Nucleus accumbens (tissue), 56 donors: ENCODE data around the gene SNX5.
"Not testable (repeated sequence)": the region's sequence is repeated elsewhere in the genome, so short reads cannot be mapped to it uniquely, and the experiment has no call there.

Source experiments
- DNase-seq, 56 donors: peaks; one replicate each; lab custom pipeline; 2025; lab: John Stamatoyannopoulos, UW

Gene SNX5

DNA sequence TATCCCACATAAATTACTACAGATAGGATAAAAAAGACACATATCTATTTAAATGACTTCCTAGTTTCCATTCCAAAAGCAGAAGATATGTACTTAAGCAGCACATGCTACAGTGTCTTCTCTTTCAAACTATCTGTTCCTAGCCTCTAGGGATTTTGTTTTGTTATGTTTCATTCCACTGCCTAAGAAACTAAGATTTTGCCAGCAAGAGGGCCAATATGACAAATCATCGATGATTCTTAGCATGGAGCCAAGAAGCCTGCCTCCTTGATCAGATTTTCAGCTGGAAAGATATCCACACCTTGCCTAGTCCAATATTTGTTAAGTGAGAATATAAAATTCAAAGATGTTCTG lies 7.0 kb downstream of the SNX5 start:
- no peak for DNase-seq

DNA sequence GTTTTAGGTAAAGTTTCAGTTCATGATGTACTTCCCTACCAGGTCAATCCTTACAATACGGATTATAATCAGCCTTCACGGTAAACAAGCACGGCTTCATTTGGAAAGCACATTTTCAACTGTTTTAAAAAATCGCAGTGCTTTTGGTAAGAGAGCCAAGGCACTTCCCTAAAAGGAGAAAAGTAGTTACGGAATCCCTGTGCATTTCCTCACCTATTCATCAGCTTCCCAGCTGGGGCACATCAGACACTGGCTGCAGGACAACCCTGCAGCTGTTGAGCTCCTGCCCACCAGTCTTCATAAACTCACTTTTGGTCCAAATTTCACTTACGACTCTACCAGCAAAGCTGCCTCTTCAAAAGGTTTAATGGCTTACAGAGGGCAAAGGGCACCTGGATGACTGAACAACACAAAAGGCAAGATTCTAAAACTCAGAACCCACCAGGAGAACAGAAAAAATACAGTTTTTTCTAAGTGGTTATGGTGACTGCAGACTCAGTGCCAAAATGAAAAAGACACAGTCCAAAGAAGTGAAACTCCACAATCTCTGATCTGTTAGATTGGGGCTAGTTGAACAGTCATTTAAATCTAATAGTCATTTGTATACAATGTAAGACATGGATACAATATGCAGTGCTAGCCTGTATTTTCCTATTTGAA lies 7.5 kb downstream of the SNX5 start:
- DNase-seq, result no peak

DNA sequence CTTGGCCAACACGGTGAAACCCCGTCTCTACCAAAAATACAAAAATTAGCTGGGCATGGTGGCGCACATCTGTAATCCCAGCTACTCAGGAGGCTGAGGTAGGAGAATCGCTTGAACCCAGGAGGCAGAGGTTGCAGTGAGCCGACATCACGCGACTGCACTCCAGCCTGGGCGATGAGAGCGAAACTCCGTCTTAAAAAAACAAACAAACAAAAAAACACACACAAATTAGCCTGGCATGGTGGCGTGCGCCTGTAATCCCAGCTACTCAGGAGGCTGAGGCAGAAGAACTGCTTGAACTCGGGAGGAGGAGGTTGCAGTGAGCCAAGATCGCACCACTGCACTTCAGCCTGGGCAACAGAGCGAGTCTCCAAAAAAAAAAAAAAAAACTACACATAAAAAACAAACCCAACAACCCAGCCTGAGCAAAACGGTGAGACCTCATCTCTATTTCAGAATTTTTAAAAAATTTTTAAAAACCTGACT lies 8.2 kb downstream of the SNX5 start:
- not testable (repeated sequence) for DNase-seq

DNA sequence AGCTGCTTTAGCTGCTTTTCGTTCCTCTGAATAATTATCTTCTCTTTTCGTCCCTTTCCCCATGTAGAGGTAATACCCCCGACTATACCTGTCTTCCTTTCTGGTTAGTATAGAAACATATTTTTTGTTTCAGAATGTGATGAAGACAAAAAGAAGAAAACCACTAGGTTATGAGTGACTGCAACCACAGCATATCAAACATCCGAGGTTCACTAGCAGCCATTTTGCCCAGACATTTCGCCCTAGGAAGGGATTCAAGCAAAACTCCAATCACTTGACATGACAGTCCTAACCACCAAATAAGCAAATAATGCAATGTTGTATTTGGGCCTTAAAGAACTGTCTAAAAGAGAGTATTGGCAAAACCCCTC lies 9.4 kb downstream of the SNX5 start:
- DNase-seq, result no peak

DNA sequence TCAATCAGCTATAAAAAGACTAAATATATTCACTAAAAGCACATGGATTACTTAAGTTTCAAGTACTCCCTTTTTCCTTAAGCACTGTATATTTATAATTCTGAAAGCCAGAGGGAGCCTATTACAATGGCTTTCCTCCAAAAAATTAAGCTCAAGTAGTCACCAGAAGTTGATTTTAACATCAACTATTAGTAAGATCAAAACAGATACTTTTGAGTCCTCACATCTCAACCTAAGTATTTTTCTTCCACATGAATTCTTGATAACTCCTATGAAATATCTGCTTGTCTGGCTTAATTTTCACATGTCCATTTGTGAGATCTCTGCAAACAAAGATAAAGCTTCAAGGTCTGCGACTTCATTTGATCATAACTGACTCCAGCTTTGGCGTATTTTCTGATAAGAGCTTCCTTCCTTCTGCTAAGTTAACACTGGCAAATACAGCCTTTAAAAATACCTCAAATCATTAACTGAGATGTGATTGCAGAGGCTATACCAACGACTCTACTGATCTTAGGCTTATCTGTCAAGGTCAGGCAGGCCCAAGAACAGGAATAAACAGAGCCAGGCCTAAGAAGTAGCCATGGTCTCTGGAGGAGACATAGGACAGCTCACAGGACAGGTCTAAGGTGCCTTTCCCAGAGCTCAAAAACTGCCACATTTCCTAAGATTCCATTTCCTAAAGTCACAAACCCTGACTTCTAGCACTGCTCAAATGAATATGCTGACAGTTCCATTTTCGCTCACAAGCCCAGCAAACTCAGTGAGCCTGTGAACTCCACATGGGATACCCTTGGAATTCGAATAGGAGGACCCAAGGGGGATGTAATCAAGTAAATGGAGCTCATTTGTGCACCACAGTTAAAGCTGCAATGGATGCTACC lies 10.0 kb downstream of the SNX5 start:
- no peak for DNase-seq

DNA sequence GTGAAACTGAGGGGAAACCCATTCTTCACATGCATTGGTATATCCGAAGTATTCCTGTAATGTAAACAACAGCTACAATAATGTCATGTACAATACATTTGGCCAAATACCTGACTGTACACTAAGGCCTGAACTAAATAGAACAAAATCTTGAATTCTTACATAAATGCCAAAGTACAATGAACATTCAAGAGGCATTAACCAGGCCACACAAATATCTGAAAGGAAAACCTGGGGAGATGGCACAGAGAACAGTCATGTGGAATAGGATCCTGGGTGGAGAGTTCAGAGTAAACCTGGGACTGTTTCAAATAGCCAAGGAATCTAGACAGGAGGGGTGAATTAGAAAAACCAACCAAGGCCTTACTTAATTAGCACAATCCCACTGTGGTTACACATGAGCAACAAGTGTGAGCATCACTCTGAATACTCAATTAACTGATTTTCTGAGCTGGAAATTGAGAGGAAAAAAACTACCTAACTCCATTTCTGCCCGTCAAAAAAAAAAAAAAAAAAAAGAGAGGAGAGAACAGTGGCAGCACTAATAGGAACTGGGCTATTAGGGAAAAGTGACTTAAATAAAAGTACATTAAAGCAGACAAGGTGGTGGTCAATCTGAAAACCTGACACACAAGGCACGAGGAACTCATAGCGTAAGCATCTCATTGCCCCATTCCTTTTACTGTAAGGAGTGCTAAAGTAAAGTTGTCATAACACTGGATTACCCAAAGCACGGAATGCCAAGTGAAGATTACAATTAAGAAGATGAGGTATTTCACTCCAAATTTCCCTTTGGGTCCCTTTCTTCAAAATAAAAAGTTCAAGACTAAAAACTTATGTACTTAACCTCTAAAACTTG lies 10.9 kb downstream of the SNX5 start:
- DNase-seq, result no peak

DNA sequence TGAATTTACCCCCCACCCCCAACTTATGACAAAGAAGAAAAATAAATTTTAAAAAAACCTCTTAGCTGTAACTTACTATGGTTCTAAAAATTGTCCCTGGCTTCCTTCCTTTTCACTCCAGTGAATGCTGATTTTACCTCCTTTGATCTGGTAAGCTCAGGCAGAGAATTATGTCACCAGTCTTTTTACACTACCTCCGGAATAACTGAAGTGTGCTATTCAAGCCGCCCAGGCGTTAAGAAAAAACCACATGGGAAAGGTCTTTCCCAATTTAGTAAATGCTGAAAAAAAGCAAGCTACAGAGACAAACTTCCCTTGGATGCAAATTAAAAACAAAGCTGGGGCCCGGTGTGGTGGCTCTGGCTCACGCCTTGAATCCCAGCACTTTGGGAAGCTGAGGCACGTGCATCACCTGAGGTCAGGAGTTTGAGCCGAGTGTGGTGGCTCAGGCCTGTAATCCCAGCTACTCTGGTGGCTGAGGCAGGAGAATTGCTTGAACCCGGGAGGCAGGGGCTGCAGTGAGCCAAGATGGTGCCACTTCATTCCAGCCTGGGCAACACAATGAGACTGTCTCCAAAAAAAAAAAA lies 12.4 kb downstream of the SNX5 start:
- no peak for DNase-seq

DNA sequence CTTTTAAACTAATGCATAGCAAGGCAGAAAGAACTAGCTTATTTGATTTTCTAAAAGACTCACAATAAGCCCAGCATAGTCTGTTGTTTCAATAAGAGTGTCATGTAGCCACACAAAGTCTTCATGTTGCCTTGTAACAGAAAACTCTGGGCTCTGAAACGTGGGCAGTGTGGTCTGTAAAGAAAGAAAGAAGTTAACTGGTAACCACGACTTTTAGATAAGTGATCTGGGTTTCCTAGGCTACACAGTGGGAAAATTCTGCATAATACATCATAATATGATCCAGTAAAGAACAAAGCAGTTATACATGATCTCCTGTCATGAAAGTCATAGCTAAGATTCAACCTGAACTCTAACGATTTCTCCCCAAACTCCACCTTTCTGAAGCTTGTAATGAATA lies 13.3 kb downstream of the SNX5 start:
- DNase-seq, result no peak

DNA sequence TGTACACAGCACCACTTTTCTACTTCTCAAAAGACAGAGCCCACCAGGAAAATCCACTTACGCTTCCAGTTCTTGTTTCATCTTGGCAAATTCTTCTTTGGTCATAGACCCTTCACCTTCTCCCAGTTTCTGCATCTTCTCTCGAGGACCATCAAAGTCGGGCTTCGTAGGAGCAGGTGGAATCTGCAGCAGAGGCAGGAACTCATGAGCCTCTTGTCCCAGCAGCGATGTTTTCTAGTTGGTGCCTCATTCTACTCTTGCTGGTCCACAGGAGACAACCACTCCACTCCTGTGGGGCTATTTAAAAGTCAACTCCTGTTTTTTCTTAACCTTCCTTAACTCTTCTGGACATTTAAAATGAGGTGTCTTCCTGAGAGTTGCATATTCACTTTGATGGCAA lies 14.7 kb downstream of the SNX5 start:
- no peak for DNase-seq

DNA sequence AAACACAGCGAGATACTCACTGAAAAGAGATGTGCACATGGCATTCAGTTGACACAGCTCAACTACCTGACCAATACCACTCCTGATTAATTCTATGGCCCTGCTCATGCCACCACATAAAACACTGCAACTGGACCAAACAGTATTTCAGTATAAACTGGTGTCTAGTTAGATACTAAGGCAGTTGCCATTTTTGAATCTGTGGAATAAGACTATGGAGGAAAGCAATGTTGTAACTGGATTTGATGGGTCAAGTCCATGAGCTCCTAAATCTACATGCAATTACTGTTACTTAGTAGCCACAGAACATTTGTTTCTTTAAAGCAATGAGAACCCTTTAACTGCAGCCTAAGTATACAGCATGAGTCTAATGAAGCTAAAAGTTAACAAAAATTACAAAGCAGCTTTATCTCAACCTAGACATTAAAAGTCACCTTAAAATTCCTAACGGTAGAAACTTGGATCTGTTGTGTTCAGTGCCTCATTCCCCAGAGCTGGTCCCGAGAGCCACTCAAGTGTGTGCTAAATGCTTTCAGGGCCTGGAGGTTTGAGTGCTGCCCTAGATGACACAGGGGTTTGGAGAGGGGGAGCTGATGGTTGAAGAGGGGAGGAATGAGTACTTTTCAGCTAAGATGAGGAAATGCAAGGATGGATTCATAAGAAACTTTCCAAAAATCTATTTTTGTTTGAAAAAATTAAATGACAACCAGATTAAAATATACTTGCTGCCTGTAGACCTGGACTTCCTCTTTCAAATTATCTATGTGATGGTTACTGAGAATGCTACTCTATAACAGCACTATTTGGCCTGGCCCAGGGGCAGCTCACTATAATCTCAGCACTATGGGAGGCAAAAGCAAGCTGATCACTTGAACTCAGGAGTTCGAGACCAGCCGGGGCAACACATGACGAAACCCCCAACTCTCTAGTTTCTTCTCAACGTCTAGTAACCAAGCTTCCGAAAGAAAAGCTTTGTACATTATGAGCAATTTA lies 15.6 kb downstream of the SNX5 start:
- no peak for DNase-seq

DNA sequence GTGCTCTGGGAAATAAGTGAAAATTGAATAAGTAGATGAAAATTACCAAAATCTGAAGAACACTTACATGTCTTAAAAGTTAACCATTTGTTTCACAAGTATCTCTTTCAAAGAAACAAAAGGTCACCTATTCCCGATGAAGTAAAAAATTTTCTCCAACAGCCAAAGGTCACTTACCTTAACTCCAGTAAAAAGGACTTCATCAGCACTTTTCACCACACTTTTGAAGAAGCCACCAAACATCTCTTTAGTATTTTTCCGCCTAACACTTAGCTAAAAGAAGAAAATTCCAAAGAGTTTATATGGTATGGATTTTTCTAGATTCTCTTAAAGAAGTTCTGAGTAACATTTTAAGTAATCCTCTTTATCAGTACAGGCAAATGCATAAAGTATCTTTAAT lies 17.3 kb downstream of the SNX5 start:
- DNase-seq, result no peak

DNA sequence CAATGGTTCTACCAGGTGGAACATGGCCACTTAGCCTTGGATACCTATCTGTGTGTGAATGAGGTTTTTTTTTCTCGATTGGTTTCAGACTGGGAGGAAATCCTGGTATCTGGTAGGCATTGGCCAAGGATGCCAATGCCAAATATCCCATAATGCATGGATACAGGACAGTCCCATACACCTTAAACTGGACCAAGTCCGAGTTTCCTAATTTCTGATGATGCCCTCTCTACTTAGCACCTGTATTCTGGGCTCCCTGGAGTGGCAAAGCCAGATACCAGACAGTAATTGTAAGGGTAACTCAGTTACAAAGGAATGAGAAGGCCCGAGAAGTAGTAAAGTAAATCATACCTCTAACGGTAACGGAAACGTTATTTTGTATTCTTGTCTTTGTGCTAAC lies 17.9 kb downstream of the SNX5 start:
- no peak for DNase-seq

DNA sequence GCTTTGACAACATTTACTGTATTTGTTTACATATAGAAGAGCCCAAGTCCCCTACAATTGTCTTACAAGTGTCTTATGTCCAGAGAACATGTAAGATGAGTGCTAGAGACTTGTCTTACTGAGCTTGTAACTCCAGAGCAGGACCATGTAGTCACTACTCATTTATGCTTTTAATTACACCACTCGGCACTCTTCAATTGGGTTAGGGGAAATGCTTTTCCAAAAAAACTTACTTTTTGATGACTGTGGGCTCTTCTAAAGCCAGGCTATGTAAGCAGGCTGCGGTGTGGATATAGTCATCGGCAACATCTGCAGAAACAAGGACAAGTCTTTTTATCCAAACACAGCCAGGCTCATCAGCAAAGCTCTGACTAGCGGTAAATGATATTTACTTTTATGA lies 18.7 kb downstream of the SNX5 start:
- DNase-seq, result no peak

DNA sequence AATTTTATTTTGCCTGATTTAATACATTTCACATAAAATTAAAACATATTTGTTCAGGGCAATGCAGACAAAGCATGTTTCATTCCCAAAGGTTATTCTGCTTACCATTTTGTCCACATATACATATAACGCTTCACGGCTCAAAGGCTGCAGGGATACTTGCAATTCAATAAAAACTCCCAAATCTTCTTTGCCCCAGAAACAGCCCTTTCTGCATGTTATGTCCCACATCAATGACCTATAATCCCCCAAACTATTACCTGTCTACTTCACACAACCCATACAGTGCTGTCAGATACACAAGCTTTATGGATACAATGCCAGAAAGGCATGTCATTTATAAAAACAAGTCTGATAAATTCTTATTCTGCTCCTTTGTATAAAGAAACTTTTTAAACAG lies 20.2 kb downstream of the SNX5 start:
- DNase-seq, result no peak

DNA sequence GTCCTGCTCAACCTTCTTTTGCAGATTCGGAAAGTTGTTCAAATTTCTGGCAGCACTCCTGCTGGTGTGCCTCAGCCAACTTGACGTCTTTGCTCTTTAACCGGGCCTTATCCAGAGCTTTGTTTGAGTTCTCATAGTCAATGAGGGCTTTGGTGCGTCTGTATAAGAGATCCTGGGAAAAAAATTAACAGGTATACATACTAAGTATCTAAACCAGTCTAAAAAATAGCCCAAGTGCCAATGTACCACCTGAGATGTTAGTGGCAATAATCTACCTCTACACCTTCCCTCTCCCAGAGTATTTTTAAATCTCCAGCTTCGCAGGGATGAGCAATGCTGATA lies 21.1 kb downstream of the SNX5 start:
- DNase-seq, result no peak

DNA sequence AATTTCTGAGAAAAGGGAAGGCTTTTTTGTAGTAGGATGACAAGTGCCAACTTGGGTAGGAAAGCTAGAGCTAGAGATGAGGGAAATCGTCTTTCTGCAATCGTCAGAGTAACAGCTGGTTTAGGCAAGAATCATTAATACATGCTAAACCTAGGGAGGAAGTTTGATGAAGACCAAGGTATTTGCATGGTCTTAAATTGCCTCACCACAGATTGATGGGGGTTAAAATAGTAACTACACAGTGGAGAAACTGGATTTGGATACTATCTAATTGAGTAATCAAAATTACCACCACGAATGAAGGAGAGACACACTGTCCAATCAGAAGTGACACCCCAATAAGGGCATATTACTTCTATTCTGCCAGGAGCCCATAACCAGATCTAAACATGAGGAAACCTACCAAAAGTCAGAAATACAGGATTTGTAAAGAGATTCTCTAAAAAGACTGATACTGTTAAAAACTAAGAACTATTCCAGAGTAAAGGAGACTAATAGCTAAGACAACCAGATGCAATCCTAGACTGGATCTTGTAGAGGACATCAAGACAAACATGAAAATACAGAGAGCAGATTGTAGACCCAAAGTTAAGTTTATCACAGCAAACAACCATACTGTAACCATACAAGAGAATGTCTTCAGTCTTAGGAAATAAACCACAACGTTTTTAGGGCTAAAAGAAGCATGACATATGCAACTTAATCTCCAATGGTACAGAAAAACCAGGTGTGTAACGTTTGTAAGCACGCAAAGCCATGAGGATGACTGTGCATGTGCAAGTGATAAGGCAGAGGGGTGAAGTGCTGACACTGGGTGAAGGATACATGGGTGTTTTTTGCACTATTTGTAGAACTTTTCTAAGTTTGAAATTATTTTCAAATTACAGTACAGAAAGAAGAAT lies 21.8 kb downstream of the SNX5 start:
- DNase-seq, result no peak

DNA sequence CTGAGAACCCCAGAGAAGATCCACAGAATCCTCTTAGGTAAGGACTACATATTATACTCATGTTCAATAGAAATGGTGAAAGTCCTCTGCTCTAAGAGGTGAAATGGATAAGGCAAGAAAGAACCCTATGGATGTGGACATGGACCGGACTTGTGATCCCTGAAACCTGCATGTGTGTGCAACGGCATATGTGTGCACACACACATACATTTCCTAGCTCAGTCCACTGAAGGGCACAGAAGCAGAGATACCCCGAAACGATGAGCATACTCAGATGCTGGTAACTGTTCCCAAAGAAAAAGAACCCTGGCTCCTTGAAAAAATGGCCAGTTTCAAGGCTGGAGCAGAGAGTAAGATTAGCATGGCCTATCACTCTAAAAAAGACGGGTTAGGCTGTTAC lies 22.6 kb downstream of the SNX5 start:
- no peak for DNase-seq

DNA sequence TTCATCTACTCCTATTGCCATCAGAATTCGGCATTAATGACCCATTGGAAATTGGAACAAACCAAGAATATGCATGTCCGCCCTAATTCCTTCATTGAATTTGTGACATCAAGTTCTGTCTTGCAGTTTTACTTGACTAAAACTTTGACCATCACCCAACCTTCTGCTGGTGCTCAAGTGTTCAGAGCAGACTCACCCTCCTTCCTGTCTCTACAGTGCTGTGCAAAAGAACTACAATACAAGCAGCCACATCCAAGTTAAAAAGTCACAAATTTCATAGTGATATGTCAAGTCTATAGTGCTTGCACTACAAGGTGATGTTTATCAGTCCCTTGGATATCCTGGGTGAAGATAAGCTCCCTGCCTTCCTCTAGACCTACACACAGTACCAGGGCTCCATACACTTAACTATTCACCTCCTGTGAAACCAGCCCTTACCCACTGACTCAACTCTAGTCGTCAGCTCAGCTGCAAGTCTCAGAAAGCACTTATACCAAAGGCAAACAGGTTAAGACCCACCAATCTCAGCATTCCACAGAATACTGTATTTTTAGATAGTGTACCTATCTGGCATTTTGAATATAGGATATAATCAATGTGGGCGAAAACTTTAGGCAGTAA lies 23.6 kb downstream of the SNX5 start:
- DNase-seq, result no peak
